SK-N-SH treated with all-trans-retinoic acid at 6 μM for 48 hours (cell line): ENCODE measurements around the gene SH3PXD2A.
A peak's percentile ranks its signal among the peaks of the same experiment; 100 is the strongest.

Experiments used
- ATAC-seq: fragments of 200-7000 bp; cut with Tn5 transposase; 3 replicates; pipeline ENCODE4 v1.9.1; 2020; ENCODE audit warnings: mild to moderate bottlenecking, moderate library complexity
- ARNTL ChIP-seq: fragments of 450-650 bp; formaldehyde crosslinking; IDR thresholded peaks from 2 replicates; pipeline ENCODE4 v1.5.0; 2020; ENCODE audit warnings: low read depth, mild to moderate bottlenecking, moderate library complexity, borderline replicate concordance
- BACH2 ChIP-seq: fragments of 250-450 bp; sonication (Bioruptor Pico); IDR thresholded peaks from 2 replicates; pipeline ENCODE4 v1.9.0; 2021; ENCODE audit warnings: mild to moderate bottlenecking, borderline replicate concordance
- CSDC2 ChIP-seq: fragments of 250-450 bp; sonication (Bioruptor Pico); IDR thresholded peaks from 2 replicates; pipeline ENCODE4 v1.5.0; 2020; ENCODE audit warnings: mild to moderate bottlenecking, moderate library complexity
- ESRRG ChIP-seq: fragments of 250-450 bp; sonication (Bioruptor Pico); IDR thresholded peaks from 2 replicates; pipeline ENCODE4 v1.6.1; 2021; ENCODE audit warnings: mild to moderate bottlenecking
- GLIS3 ChIP-seq: fragments of 250-450 bp; sonication (Bioruptor Pico); IDR thresholded peaks from 2 replicates; pipeline ENCODE4 v1.5.0; 2020; ENCODE audit warnings: mild to moderate bottlenecking, moderate library complexity
- ISL1 ChIP-seq: fragments of 250-450 bp; sonication (Bioruptor Pico); IDR thresholded peaks from 2 replicates; pipeline ENCODE4 v2.1.2; 2022; ENCODE audit warnings: mild to moderate bottlenecking, moderate library complexity
- OSR1 ChIP-seq: fragments of 250-450 bp; sonication (Bioruptor Pico); IDR thresholded peaks from 2 replicates; pipeline ENCODE4 v1.8.0; 2022; ENCODE audit warnings: moderate library complexity, mild to moderate bottlenecking, inconsistent platforms
- PPARA ChIP-seq: fragments of 250-450 bp; sonication (Bioruptor Pico); IDR thresholded peaks from 2 replicates; pipeline ENCODE4 v1.5.0; 2020; ENCODE audit warnings: mild to moderate bottlenecking, borderline replicate concordance
- SNAI2 ChIP-seq: fragments of 250-450 bp; sonication (Bioruptor Pico); IDR thresholded peaks from 2 replicates; pipeline ENCODE4 v1.5.0; 2020; ENCODE audit warnings: mild to moderate bottlenecking, moderate library complexity
- TCF4 ChIP-seq: fragments of 250-450 bp; sonication (Bioruptor Pico); IDR thresholded peaks from 2 replicates; pipeline ENCODE4 v1.8.0; 2021; ENCODE audit warnings: mild to moderate bottlenecking, moderate library complexity, borderline replicate concordance
- ZFP3 ChIP-seq: fragments of 250-450 bp; sonication (Bioruptor Pico); IDR thresholded peaks from 2 replicates; pipeline ENCODE4 v1.5.0; 2020; ENCODE audit warnings: mild to moderate bottlenecking, moderate library complexity
- ZFP30 ChIP-seq: fragments of 450-650 bp; formaldehyde crosslinking; IDR thresholded peaks from 2 replicates; pipeline ENCODE4 v1.5.0; 2022; ENCODE audit warnings: mild to moderate bottlenecking, moderate library complexity
- ZNF565 ChIP-seq: fragments of 450-650 bp; formaldehyde crosslinking; conservative IDR thresholded peaks from 2 replicates; pipeline ENCODE4 v1.5.0; 2020; ENCODE audit warnings: low read depth, mild to moderate bottlenecking, moderate library complexity
- ZNF70 ChIP-seq: fragments of 450-650 bp; formaldehyde crosslinking; IDR thresholded peaks from 2 replicates; pipeline ENCODE4 v1.5.0; 2020; ENCODE audit warnings: mild to moderate bottlenecking, moderate library complexity
- ZNF8 ChIP-seq: fragments of 450-650 bp; formaldehyde crosslinking; IDR thresholded peaks from 2 replicates; pipeline ENCODE4 v1.5.0; 2020; ENCODE audit warnings: mild to moderate bottlenecking, moderate library complexity
- TF ChIP-seq, protein P1 (sequence below): fragments of 250-450 bp; sonication (Bioruptor Pico); IDR thresholded peaks from 2 replicates; pipeline ENCODE4 v1.8.0; 2021; ENCODE audit warnings: low read depth, mild to moderate bottlenecking, moderate library complexity, borderline replicate concordance
- TF ChIP-seq, protein P2 (sequence below): fragments of 250-450 bp; sonication (Bioruptor Pico); IDR thresholded peaks from 2 replicates; pipeline ENCODE4 v1.8.0; 2020; ENCODE audit warnings: mild to moderate bottlenecking, moderate library complexity, borderline replicate concordance
- TF ChIP-seq, protein P3 (sequence below): fragments of 250-450 bp; sonication (Bioruptor Pico); IDR thresholded peaks from 2 replicates; pipeline ENCODE4 v1.5.1; 2021; ENCODE audit warnings: mild to moderate bottlenecking, moderate library complexity
- TF ChIP-seq, protein P4 (sequence below): fragments of 250-450 bp; sonication (Bioruptor Pico); IDR thresholded peaks from 2 replicates; pipeline ENCODE4 v1.5.1; 2020; ENCODE audit warnings: low read depth, mild to moderate bottlenecking, moderate library complexity

SH3PXD2A gene

DNA sequence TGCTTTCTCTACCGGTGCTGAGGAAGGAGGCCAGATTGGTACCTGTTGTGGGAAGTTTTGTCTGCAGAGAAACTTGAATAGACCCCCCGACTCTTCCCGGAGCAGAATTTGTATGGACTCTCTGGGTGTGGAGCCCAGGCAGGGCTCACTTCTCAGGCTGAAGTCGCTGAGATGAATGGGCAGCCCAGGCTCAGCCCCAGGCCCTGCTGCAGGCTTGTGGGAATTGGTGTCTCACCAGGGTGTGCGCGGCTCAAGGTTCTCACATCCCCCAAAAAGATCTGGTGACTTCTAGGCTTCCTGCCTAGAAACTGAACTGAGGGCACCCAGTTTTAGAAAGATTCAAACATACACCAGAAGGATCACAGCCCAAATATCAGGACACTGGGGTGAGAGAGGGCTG lies 258.4 kb downstream of the SH3PXD2A start:
- no peak for TF ChIP-seq ZNF565 (CRISPR knock-in tag)
- TF ChIP-seq, protein P1, sequence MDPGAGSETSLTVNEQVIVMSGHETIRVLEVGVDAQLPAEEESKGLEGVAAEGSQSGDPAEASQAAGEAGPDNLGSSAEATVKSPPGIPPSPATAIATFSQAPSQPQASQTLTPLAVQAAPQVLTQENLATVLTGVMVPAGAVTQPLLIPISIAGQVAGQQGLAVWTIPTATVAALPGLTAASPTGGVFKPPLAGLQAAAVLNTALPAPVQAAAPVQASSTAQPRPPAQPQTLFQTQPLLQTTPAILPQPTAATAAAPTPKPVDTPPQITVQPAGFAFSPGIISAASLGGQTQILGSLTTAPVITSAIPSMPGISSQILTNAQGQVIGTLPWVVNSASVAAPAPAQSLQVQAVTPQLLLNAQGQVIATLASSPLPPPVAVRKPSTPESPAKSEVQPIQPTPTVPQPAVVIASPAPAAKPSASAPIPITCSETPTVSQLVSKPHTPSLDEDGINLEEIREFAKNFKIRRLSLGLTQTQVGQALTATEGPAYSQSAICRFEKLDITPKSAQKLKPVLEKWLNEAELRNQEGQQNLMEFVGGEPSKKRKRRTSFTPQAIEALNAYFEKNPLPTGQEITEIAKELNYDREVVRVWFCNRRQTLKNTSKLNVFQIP (CRISPR knock-in tag): no peak
- no peak for ATAC-seq

DNA sequence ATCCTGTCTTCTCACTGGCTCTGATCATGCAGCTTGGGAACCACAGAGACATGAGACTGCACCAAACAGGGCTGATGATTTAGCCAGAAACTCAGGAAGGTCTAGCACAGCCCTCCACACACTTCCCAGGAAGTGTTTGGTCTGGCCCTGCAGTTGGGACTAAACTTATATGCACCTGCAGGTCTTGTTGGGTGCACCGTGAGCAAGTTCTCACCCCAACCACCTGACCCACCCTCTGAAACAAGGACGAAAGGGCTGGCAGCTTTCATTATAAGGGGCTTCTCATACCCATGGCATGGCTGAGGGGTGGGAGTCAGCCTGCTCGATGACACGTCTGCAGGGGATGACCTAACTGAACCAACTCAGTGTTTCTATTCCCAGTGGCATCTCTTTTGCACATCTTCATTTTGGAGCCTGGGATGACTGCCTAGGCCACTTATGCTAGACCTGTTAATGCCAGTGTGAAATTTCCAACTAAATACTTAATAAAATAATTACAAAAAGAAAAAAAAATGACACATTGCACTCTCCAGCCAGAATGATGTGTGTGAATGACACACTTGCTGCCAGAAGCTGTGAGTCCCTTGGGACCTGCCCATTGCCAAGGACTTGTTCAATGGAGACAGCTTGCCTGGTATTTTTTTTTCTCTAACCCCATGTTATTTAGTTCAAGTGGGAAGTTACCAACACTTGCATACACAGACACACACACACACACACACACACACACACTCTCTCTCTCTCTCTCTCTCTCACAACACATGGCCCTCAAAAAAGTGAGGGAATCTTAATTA lies 259.2 kb downstream of the SH3PXD2A start:
- TF ChIP-seq ZFP30 (CRISPR knock-in tag): no peak
- TF ChIP-seq ZNF8: no peak
- TF ChIP-seq ZFP3 (CRISPR knock-in tag): no peak
- TF ChIP-seq ISL1 (CRISPR knock-in tag): no peak
- no peak for TF ChIP-seq TCF4 (CRISPR knock-in tag)
- TF ChIP-seq PPARA (CRISPR knock-in tag): no peak
- TF ChIP-seq, protein P2, sequence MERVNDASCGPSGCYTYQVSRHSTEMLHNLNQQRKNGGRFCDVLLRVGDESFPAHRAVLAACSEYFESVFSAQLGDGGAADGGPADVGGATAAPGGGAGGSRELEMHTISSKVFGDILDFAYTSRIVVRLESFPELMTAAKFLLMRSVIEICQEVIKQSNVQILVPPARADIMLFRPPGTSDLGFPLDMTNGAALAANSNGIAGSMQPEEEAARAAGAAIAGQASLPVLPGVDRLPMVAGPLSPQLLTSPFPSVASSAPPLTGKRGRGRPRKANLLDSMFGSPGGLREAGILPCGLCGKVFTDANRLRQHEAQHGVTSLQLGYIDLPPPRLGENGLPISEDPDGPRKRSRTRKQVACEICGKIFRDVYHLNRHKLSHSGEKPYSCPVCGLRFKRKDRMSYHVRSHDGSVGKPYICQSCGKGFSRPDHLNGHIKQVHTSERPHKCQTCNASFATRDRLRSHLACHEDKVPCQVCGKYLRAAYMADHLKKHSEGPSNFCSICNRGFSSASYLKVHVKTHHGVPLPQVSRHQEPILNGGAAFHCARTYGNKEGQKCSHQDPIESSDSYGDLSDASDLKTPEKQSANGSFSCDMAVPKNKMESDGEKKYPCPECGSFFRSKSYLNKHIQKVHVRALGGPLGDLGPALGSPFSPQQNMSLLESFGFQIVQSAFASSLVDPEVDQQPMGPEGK (CRISPR knock-in tag): no peak
- no peak for TF ChIP-seq GLIS3 (CRISPR knock-in tag)
- no peak for TF ChIP-seq OSR1 (CRISPR knock-in tag)
- TF ChIP-seq, protein P3, sequence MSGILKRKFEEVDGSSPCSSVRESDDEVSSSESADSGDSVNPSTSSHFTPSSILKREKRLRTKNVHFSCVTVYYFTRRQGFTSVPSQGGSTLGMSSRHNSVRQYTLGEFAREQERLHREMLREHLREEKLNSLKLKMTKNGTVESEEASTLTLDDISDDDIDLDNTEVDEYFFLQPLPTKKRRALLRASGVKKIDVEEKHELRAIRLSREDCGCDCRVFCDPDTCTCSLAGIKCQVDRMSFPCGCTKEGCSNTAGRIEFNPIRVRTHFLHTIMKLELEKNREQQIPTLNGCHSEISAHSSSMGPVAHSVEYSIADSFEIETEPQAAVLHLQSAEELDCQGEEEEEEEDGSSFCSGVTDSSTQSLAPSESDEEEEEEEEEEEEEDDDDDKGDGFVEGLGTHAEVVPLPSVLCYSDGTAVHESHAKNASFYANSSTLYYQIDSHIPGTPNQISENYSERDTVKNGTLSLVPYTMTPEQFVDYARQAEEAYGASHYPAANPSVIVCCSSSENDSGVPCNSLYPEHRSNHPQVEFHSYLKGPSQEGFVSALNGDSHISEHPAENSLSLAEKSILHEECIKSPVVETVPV: no peak
- no peak for TF ChIP-seq ESRRG (CRISPR knock-in tag)
- TF ChIP-seq SNAI2 (CRISPR knock-in tag): no peak
- TF ChIP-seq, protein P4, sequence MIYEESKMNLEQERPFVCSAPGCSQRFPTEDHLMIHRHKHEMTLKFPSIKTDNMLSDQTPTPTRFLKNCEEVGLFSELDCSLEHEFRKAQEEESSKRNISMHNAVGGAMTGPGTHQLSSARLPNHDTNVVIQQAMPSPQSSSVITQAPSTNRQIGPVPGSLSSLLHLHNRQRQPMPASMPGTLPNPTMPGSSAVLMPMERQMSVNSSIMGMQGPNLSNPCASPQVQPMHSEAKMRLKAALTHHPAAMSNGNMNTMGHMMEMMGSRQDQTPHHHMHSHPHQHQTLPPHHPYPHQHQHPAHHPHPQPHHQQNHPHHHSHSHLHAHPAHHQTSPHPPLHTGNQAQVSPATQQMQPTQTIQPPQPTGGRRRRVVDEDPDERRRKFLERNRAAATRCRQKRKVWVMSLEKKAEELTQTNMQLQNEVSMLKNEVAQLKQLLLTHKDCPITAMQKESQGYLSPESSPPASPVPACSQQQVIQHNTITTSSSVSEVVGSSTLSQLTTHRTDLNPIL: no peak
- TF ChIP-seq, all 23 proteins: peak for 0
- no peak for ATAC-seq

DNA sequence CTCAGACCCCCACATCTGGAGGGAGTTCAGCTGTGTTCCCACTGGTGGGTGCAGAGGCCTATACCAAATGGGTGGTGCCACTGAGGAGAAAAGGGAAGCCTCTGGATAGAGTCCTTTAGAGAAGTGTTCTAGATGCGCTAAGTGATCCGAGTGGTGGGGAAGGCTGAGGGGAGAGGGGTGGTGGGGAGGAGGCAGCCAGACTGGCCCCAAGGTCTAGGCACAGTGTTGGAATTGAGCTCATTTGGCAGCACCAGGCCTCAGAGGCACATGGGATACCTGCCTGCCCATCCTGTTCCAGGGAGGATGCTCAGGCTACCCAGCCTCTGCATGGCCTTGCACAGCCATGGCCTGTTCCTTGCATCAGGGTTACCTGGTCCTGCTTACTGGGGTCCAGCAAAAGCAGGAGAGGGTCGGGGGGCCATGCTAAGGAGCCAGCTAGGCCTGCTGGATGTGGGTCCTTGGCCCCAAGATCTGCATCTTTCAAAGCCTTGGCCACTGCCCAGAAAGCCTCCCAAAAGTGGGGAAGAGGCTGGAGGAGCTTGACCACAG lies 262.3 kb downstream of the SH3PXD2A start:
- no peak for TF ChIP-seq ZFP30 (CRISPR knock-in tag)
- TF ChIP-seq ZNF565 (CRISPR knock-in tag): no peak
- TF ChIP-seq ZNF70: no peak
- TF ChIP-seq, all 23 proteins: peak for 0
- ATAC-seq: no peak; the same call in 2 of the 3 replicates

DNA sequence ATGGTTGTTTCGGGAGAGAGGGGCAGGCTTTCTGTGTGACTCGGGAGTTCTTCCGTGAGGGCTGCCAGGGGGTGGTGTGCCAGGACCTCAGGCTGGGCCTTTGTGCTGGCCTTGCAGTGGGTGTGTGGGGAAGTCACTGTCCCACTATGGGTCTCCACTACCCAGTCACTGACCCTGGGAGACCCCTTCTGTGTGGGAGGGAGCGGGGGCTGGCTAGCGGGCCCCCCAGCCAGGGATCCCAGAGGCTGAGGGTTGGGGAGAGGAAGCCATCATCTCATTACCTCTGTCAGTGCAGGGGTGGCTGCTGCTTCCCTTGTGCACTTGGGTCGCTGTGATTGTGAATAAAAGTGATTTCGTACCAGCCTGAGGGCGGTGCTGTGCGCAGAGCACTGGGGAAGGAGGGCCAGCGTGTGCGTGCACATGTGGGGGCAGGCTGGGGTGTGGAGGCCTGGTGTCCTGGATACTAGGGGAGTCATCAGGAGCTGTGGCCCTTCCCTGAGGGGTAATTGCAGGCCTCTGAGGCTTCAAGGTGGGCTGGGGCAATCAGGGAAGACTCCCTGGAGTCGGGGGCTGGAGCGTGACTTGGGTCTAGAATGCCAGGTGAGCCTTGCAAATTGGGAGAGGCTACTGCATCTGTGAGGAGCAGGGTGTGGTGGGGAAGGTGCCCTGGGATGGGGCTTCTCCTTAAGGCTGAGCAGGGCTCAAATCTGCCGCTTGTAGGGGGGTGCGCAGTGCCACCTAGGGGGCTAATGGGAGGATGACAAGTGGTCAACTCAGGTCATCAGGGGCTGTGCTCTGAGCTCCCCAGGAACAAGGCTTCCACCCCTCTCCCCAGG lies 263.0 kb downstream of the SH3PXD2A start:
- TF ChIP-seq, protein P1 (CRISPR knock-in tag): no peak
- TF ChIP-seq TCF4 (CRISPR knock-in tag): no peak
- TF ChIP-seq GLIS3 (CRISPR knock-in tag): no peak
- TF ChIP-seq ARNTL: no peak
- TF ChIP-seq CSDC2 (CRISPR knock-in tag): no peak
- TF ChIP-seq ZNF70: no peak
- TF ChIP-seq BACH2 (CRISPR knock-in tag): no peak
- peak; percentile 90 for ATAC-seq
